ENCODE data around the gene CCDC8.

Gene CCDC8

DNA sequence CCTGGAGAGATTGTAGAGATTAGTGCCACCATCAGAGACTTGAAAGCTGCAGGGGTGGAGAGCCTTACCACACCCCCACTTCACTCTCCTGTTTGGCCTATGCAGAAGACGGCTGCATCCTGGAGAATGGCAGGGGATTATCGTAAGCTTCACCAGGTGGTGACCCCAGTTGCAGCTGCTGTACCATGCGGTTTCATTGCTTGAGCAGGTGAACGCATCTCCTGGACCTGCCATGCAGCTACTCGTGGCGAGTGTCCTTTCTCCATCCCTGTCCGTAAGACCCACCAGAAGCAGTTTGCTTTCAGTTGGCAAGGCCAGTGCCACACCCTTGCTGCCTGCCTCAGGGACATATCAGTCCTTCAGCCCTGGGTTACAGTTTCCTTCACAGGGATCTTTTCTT lies 45.2 kb downstream of the CCDC8 start:
- no peak overlapping the region for H3K9ac ChIP-seq
- no peak overlapping the region for H3K4me3 ChIP-seq (ENCODE audit: low read depth, low read length)
- H3K27ac ChIP-seq = no peak overlapping the region
- peaks cover 7% of the 10 kb centered on the region for H3K79me2 ChIP-seq
- no peaks in the 10 kb centered on the region for H3K9me3 ChIP-seq (ENCODE audit: control insufficient read depth, low read length)
- no peaks in the 10 kb centered on the region for H3K4me1 ChIP-seq
- no peaks in the 10 kb centered on the region for H3K27me3 ChIP-seq (ENCODE audit: control insufficient read depth, insufficient read depth, low read length)
- no peak overlapping the region for H3K4me2 ChIP-seq (ENCODE audit: low read length)
- no peaks in the 10 kb centered on the region for H3K36me3 ChIP-seq (ENCODE audit: control insufficient read depth, insufficient read depth, low read length)
- no peak overlapping the region for H2AFZ ChIP-seq
- TF ChIP-seq, protein P1, sequence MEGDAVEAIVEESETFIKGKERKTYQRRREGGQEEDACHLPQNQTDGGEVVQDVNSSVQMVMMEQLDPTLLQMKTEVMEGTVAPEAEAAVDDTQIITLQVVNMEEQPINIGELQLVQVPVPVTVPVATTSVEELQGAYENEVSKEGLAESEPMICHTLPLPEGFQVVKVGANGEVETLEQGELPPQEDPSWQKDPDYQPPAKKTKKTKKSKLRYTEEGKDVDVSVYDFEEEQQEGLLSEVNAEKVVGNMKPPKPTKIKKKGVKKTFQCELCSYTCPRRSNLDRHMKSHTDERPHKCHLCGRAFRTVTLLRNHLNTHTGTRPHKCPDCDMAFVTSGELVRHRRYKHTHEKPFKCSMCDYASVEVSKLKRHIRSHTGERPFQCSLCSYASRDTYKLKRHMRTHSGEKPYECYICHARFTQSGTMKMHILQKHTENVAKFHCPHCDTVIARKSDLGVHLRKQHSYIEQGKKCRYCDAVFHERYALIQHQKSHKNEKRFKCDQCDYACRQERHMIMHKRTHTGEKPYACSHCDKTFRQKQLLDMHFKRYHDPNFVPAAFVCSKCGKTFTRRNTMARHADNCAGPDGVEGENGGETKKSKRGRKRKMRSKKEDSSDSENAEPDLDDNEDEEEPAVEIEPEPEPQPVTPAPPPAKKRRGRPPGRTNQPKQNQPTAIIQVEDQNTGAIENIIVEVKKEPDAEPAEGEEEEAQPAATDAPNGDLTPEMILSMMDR (IDR thresholded peaks at IDR 0.05) = no peak

DNA sequence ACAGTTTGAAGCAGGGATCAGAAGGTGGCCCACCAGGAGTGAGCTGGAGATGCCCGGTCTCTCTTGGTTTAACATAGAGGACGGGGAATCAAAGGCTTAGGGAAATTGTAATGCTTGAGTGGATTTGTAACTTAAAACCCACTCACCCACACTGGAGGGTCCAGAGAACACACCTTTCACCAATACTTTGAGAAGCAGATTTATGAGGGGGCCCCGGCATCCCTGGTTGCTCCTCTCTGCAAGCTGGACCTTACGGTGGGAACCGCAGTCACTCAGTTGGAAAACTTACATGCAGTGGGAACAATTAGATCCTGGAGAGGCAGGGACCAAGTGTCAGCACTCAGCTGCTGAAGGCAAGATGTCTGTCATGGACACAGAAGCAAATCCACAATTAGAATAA lies 45.9 kb downstream of the CCDC8 start:
- Histone ChIP-seq H3K9ac (no peak overlapping the region), H3K79me2 (peaks cover 7% of the 10 kb centered on the region), H3K27me3 (ENCODE audit: control insufficient read depth, insufficient read depth, low read length) (no peaks in the 10 kb centered on the region), H3K27ac (no peak overlapping the region), H3K9me3 (ENCODE audit: control insufficient read depth, low read length) (no peaks in the 10 kb centered on the region), H3K4me1 (no peaks in the 10 kb centered on the region), H3K36me3 (ENCODE audit: control insufficient read depth, insufficient read depth, low read length) (no peaks in the 10 kb centered on the region), H3K4me3 (ENCODE audit: low read depth, low read length) (no peak overlapping the region), H3K4me2 (ENCODE audit: low read length) (no peak overlapping the region), H2AFZ (no peak overlapping the region)
- TF ChIP-seq, protein P1 (IDR thresholded peaks at IDR 0.05) = no peak

DNA sequence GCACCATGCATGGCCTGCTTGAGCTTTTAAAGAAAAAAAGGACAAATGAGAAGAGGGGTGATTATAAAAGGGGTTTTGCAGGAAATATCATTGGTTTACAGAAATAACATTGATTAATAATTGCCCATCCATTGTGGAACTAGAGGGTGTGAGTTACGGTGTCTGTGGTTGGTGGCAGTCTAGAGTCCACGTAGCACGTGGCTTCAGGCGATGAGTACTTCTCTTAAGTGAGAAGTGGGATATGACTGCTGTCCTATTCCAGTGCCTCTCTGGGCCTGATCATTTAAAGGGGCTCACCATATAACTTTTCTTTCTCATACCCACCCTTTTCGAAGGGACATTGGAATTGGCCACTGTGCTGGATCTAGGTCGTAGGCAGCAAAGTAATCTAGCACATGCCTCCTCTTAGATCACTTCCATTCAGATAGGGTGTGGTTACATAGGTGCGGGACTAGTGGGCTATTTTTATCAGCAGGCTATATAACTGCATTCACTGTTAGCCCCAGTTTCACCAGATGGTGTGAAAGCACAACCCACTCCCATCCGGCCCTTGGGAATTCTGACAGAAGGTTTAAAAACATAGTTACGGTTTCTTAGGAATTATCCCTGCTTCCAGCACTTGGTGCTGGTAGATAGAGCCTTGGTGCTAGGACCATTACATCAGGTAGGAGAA lies 46.6 kb downstream of the CCDC8 start:
- Histone ChIP-seq H3K36me3 (ENCODE audit: control insufficient read depth, insufficient read depth, low read length) (no peaks in the 10 kb centered on the region), H3K79me2 (peaks cover 7% of the 10 kb centered on the region), H3K9me3 (ENCODE audit: control insufficient read depth, low read length) (no peaks in the 10 kb centered on the region), H3K4me2 (ENCODE audit: low read length) (no peak overlapping the region), H3K27ac (no peak overlapping the region), H3K4me1 (no peaks in the 10 kb centered on the region), H2AFZ (no peak overlapping the region), H3K9ac (no peak overlapping the region), H3K4me3 (ENCODE audit: low read depth, low read length) (no peak overlapping the region), H3K27me3 (ENCODE audit: control insufficient read depth, insufficient read depth, low read length) (no peaks in the 10 kb centered on the region)
- TF ChIP-seq, protein P1 (IDR thresholded peaks at IDR 0.05) = no peak

DNA sequence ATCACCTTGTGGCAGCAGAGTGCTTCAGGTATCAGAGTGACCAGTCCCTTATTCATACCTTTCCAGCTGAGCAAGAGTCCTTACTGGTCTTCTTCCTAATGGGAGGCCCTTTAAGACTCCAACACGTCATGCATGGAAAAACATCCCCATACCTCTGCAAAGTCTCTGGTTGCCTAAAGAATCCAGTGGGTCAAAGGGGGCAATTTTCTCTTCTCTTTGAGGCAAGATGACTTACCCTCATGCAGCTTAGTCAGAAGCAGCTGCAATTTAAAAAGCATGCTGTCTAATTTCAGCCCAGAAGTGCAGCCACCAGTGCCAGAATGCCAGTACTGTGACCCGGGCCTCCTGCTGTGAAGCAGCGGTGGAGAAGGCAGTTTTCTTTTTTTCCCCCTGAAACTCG lies 47.8 kb downstream of the CCDC8 start:
- no peak overlapping the region for H3K4me3 ChIP-seq (ENCODE audit: low read depth, low read length)
- no peaks in the 10 kb centered on the region for H3K4me1 ChIP-seq
- H2AFZ ChIP-seq = no peak overlapping the region
- H3K27me3 ChIP-seq (ENCODE audit: control insufficient read depth, insufficient read depth, low read length) = no peaks in the 10 kb centered on the region
- no peaks in the 10 kb centered on the region for H3K9me3 ChIP-seq (ENCODE audit: control insufficient read depth, low read length)
- no peak overlapping the region for H3K9ac ChIP-seq
- H3K79me2 ChIP-seq = peaks cover 10% of the 10 kb centered on the region
- no peak overlapping the region for H3K27ac ChIP-seq
- TF ChIP-seq, protein P1 (IDR thresholded peaks at IDR 0.05) = no peak
- no peaks in the 10 kb centered on the region for H3K36me3 ChIP-seq (ENCODE audit: control insufficient read depth, insufficient read depth, low read length)
- H3K4me2 ChIP-seq (ENCODE audit: low read length) = no peak overlapping the region

DNA sequence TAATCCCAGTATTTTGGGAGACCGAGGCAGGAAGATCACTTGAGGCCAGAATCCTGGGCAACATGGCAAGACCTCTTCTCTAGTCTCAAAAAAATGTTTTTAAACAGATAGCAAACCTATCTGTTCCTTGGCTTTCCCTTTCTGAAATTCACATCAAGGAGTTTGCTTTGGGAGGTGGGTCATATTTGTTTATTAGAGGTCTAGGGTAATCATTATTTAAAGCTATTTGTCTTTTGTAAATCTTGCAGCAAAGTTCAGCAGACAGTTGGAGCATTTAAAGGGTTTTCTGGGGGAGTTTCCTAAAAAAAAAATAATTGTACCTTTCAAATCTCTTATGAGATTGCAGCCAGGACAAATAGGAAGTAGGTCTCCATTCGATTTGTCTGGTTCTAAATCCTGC lies 49.0 kb downstream of the CCDC8 start:
- Histone ChIP-seq H3K36me3 (ENCODE audit: control insufficient read depth, insufficient read depth, low read length) (no peaks in the 10 kb centered on the region), H3K27me3 (ENCODE audit: control insufficient read depth, insufficient read depth, low read length) (no peaks in the 10 kb centered on the region), H3K4me3 (ENCODE audit: low read depth, low read length) (no peak overlapping the region), H3K4me1 (no peaks in the 10 kb centered on the region), H3K27ac (no peak overlapping the region), H3K4me2 (ENCODE audit: low read length) (no peak overlapping the region), H3K79me2 (peaks cover 11% of the 10 kb centered on the region), H3K9ac (no peak overlapping the region), H2AFZ (no peak overlapping the region), H3K9me3 (ENCODE audit: control insufficient read depth, low read length) (no peaks in the 10 kb centered on the region)
- TF ChIP-seq, protein P1 (IDR thresholded peaks at IDR 0.05) = no peak
